Effector memory CD8-positive, alpha-beta T cell (primary cell): ENCODE results near the gene CEBPZ.
A peak's percentile ranks its signal among the peaks of the same experiment; 100 is the strongest.

Experiments used
- ATAC-seq: fragments of 150-1000 bp; cut with Tn5 transposase; replicated peaks from 2 replicates; pipeline ENCODE4 v1.10.0; 2021; ENCODE audit warnings: mild to moderate bottlenecking, moderate library complexity
- DNase-seq, 3 experiments: peaks; one replicate each; pipeline ENCODE4 v3.0.0; 2021
- H3K27ac Mint-ChIP-seq, 2 donors: one replicate each; pipeline ENCODE4 v1.8.0; 2022; ENCODE audit warnings: mild to moderate bottlenecking in 2 of 2, mixed read lengths in 2 of 2, moderate library complexity in 2 of 2
- H3K27me3 Mint-ChIP-seq, 2 donors: one replicate each; pipeline ENCODE4 v1.8.0; 2022; ENCODE audit warnings: mixed read lengths in 2 of 2
- H3K36me3 Mint-ChIP-seq: one replicate; pipeline ENCODE4 v1.8.0; 2022; ENCODE audit warnings: mild to moderate bottlenecking, moderate library complexity, mixed read lengths; ENCODE audit not compliant: insufficient read depth
- H3K4me1 Mint-ChIP-seq, 2 donors: one replicate each; pipeline ENCODE4 v1.8.0; 2022; ENCODE audit warnings: low read depth in 2 of 2, mixed read lengths in 2 of 2
- H3K4me3 Mint-ChIP-seq, 2 donors: one replicate each; pipeline ENCODE4 v1.8.0; 2022; ENCODE audit warnings: mild to moderate bottlenecking in 2 of 2, mixed read lengths in 2 of 2, moderate library complexity in 2 of 2
- H3K9me3 Mint-ChIP-seq, 2 donors: one replicate each; pipeline ENCODE4 v1.8.0; 2022; ENCODE audit warnings: mixed read lengths in 2 of 2
- total RNA-seq, 9 experiments: gene quantifications; one replicate each; lab custom pipeline; 2026; lab: John Stamatoyannopoulos, UW

Gene CEBPZ, protein sequence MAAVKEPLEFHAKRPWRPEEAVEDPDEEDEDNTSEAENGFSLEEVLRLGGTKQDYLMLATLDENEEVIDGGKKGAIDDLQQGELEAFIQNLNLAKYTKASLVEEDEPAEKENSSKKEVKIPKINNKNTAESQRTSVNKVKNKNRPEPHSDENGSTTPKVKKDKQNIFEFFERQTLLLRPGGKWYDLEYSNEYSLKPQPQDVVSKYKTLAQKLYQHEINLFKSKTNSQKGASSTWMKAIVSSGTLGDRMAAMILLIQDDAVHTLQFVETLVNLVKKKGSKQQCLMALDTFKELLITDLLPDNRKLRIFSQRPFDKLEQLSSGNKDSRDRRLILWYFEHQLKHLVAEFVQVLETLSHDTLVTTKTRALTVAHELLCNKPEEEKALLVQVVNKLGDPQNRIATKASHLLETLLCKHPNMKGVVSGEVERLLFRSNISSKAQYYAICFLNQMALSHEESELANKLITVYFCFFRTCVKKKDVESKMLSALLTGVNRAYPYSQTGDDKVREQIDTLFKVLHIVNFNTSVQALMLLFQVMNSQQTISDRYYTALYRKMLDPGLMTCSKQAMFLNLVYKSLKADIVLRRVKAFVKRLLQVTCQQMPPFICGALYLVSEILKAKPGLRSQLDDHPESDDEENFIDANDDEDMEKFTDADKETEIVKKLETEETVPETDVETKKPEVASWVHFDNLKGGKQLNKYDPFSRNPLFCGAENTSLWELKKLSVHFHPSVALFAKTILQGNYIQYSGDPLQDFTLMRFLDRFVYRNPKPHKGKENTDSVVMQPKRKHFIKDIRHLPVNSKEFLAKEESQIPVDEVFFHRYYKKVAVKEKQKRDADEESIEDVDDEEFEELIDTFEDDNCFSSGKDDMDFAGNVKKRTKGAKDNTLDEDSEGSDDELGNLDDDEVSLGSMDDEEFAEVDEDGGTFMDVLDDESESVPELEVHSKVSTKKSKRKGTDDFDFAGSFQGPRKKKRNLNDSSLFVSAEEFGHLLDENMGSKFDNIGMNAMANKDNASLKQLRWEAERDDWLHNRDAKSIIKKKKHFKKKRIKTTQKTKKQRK
- 101 to 301 (median 180) reads per million in 9 experiments for total RNA-seq

DNA sequence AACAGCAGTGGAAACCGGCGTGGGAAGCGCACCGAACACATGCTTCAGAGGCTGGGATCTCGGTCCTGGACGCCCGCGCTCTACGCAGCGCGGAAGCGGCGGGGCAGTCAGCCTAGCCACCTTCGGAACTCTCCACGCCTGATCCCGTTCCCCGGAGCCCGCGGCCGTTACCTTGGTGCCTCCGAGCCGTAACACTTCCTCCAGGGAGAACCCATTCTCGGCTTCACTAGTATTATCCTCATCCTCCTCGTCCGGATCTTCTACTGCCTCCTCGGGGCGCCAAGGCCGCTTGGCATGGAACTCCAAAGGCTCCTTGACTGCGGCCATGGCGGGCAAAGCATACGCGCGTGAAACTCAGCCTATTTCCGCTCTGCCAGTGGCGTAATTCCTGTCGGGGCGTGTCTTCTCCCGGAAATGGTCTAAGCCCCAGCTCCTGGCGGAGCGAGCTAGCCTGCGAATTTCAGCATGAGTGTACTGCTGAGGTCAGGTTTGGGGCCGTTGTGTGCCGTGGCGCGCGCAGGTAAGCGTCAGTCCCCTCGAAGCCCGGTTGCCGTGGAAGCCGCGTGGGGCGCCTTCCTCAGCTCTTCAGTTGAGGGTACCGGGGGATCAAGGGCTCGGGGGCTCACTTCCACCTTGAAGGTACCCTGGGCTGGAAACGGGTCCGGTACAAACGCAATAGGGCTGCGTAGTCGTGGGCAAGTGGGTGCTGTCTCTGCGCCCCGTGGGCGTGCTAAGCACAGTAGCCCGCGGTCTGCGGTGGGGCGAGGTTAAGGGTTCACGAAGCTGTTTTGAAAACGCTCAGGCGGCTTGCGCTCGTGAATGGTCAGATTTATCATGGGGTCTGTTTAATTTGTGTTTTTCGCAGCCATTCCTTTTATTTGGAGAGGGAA lies at the start of gene CEBPZ, which contains the start of gene NDUFAF7:
TSS of gene CEBPZ (minus strand) at position 356 of the 890 bp plus-strand sequence. CDS start at position 327, 29 bp downstream.
TSS of gene NDUFAF7 (plus strand) at position 418 of the 890 bp plus-strand sequence. CDS start at position 466, 48 bp downstream.
- DNase-seq = peak; percentile 82 to 85 (median 84)
- peaks cover 11 to 25% of the 10 kb centered on the region in 2 donors for H3K4me1 Mint-ChIP-seq
- peak; percentile 87 for ATAC-seq
- no peaks in the 10 kb centered on the region for H3K27me3 Mint-ChIP-seq
- no peak within 1 kb of the TSS for H3K27ac Mint-ChIP-seq
- no peak within 1 kb of the TSS for H3K4me3 Mint-ChIP-seq
- H3K9me3 Mint-ChIP-seq = no peaks in the 10 kb centered on the region
- H3K36me3 Mint-ChIP-seq = peaks cover 29% of the 10 kb centered on the region

DNA sequence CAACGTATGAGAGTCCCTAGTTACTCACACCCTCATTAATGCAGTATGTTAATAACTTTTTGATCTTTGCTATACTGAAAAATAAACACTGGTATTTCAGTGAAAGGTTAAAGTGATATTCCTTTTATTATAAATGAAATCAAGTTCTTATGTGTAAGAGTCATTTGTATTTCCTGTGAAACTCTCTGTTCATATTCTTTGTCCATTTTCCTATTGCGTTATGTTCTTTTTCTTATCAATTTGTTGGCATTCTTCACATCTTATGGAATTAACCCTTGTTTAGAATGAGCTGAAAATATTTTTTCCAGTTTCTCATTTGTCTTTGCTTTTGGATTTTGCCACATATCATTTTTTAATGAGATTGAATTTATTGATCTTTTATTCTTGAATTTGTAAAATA lies 44.9 kb upstream of the CEBPZ start:
- Mint-ChIP-seq H3K36me3 (peaks cover 44% of the 10 kb centered on the region), H3K9me3 (no peaks in the 10 kb centered on the region), H3K4me1 (no peaks in the 10 kb centered on the region), H3K27ac (peak overlapping the region in 1 of 2 donors; percentile 29), H3K4me3 (no peak overlapping the region), H3K27me3 (no peaks in the 10 kb centered on the region)
- ATAC-seq (no peak), DNase-seq (no peak)

DNA sequence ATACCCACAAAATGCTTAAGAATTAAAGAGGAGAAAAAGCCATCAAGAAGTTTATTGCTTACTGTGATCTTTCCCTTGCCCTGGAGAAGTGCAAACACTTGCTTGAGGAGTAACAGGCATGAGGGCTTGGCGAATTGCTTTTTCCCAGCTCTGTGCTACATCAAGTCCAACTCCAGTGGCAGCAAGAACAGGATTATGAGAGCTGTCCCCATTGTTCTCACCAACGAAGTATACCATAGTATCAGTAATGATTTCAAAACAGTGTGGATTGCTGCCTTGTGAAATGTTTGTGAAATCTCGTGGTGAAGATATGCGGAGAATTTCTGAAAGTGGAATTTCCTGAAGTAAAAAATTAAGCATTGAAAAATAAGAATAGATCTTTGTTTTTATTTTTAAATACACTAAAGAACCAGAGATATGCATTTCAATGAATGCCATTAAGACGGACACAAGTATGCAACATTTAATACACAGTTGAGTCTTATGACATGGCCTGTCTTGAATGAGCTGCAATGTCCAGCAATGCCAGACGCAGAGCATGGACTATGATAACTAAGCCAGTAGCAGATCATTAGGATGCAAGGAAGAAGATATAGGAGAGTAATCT lies 43.1 kb upstream of the CEBPZ start:
- no peaks in the 10 kb centered on the region for H3K4me1 Mint-ChIP-seq
- H3K9me3 Mint-ChIP-seq = no peaks in the 10 kb centered on the region
- no peak overlapping the region for H3K4me3 Mint-ChIP-seq
- peaks cover 51% of the 10 kb centered on the region for H3K36me3 Mint-ChIP-seq
- no peak for ATAC-seq
- no peak overlapping the region for H3K27ac Mint-ChIP-seq
- DNase-seq = no peak
- no peaks in the 10 kb centered on the region for H3K27me3 Mint-ChIP-seq

DNA sequence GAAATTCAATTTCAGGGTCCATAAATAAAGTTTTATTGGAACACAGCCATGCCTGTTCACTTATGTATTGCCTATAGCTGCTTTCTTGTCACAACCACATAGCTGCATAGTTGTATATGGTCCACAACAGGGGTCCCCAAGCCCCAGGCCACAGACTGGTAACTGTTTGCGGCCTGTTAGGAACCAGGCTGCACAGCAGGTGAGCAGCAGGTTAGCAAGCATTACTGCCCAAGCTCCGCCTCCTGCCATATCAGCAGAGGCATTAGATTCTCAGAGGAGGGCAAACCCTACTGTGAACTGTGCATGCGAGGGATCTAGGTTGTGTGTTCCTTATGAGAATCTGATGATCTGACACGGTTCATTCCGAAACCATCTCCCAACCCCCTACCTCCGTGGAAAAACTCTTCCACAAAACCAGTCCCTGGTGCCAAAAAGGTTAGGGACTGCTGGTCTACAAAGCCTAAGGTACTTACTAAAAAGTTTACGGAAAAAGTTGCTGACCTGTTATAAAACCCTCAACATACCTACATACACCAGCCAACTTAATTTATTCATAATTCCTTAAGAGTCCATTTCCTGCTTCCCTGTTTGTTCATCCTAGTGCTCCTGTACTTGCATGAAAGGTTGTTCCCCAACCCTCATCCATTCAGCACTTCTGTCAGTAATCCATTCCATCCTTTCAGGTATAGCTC lies 40.1 kb upstream of the CEBPZ start:
- Mint-ChIP-seq H3K36me3 (peaks cover 50% of the 10 kb centered on the region), H3K27me3 (no peaks in the 10 kb centered on the region), H3K4me1 (no peaks in the 10 kb centered on the region)

DNA sequence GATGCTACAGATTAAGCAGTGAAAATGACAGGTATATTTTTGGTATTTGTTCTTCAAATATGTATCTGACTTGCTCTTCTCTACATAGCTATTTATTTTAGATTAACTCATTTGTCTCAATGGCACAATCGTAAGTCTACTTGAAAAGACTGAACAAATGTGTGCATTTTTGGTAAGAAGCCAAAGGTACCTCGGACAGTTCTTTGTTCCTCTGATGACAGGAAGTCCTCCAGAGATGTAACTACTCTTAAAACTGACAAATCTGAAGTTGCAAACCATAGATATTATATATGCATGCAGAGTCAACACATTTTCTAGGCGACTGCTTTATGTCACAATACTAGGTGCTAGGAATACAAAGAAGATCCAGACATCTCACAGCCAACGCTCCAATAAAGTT lies 36.7 kb upstream of the CEBPZ start:
- peaks cover 52% of the 10 kb centered on the region for H3K36me3 Mint-ChIP-seq
- DNase-seq = no peak
- no peaks in the 10 kb centered on the region for H3K27me3 Mint-ChIP-seq

More for the DNA sequence above, 40.1 kb upstream of the CEBPZ start:
- Mint-ChIP-seq H3K4me3 (no peak overlapping the region), H3K27ac (no peak overlapping the region), H3K9me3 (no peaks in the 10 kb centered on the region)
- DNase-seq (no peak), ATAC-seq (no peak)

DNA sequence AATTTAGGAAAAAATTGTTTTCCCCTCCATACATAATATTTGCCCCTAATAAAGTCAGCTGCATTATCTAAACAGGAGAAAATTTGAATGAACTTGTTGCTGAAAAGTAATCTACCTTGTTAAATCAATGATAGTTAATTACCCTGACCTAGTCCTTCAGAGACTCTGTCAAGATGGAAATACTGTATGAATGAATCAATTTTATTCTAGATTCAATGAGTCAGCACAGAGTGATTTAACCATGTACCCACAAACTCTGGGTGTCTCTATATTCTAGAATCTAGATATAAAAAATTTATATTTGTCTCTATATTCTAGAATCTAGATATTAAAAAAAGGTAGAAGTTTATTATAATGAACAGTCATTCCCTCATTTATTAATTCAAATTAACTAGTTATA lies 36.3 kb upstream of the CEBPZ start:
- DNase-seq (no peak), ATAC-seq (no peak)
- H3K27ac Mint-ChIP-seq = no peak overlapping the region
- H3K4me3 Mint-ChIP-seq = no peak overlapping the region
- peaks cover 48% of the 10 kb centered on the region for H3K36me3 Mint-ChIP-seq
- H3K27me3 Mint-ChIP-seq = no peaks in the 10 kb centered on the region
- no peaks in the 10 kb centered on the region for H3K9me3 Mint-ChIP-seq
- H3K4me1 Mint-ChIP-seq = no peaks in the 10 kb centered on the region

More for the DNA sequence above, 36.7 kb upstream of the CEBPZ start:
- no peaks in the 10 kb centered on the region for H3K4me1 Mint-ChIP-seq
- ATAC-seq = no peak
- no peaks in the 10 kb centered on the region for H3K9me3 Mint-ChIP-seq
- no peak overlapping the region for H3K4me3 Mint-ChIP-seq
- H3K27ac Mint-ChIP-seq = no peak overlapping the region

DNA sequence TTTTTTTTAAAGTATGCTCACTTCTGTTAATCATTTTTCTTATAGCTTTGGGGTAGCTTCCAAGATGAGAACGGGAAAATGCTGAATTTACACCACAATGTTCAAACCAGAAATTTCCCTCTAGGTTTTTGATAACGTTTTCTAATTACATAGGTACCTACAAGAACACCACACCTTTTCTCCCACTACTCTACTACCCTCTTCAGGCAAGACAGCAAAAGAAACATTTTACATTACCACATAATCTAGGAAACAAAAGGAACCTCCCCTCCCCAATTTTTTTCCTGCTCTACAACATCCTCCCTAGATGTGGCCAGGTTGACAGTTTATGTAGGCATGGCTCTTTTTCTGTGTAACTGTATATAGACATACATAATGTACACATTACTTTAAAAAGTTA lies 32.4 kb upstream of the CEBPZ start:
- Mint-ChIP-seq H3K4me3 (no peak overlapping the region), H3K36me3 (peaks cover 37% of the 10 kb centered on the region), H3K27me3 (no peaks in the 10 kb centered on the region), H3K4me1 (peaks cover 0 to 2% of the 10 kb centered on the region in 2 donors), H3K27ac (no peak overlapping the region), H3K9me3 (no peaks in the 10 kb centered on the region)
- DNase-seq (no peak), ATAC-seq (no peak)

DNA sequence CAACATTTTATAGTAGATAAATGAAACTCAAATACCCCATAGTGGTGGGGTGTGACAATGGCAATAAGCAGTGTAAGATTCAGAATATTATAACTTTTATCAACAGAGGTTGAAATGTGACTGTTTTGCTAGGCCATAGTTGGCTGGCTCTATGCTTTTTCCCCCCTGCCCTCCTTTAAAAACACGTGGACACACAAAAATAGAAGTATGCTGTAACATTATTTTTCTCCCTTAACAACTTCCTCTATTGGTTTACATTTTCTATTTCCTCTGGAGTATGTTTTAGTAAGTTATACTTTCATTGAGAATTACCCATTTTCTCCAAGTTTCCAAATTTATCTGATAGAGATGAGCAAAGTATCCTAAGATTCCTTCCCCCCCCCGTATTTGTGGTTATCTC lies 31.1 kb upstream of the CEBPZ start:
- no peak for DNase-seq
- Mint-ChIP-seq H3K9me3 (no peaks in the 10 kb centered on the region), H3K27me3 (no peaks in the 10 kb centered on the region), H3K4me3 (no peak overlapping the region), H3K4me1 (peaks cover 0 to 2% of the 10 kb centered on the region in 2 donors), H3K27ac (peak overlapping the region in 1 of 2 donors; percentile 32), H3K36me3 (peaks cover 44% of the 10 kb centered on the region)
- ATAC-seq = no peak

DNA sequence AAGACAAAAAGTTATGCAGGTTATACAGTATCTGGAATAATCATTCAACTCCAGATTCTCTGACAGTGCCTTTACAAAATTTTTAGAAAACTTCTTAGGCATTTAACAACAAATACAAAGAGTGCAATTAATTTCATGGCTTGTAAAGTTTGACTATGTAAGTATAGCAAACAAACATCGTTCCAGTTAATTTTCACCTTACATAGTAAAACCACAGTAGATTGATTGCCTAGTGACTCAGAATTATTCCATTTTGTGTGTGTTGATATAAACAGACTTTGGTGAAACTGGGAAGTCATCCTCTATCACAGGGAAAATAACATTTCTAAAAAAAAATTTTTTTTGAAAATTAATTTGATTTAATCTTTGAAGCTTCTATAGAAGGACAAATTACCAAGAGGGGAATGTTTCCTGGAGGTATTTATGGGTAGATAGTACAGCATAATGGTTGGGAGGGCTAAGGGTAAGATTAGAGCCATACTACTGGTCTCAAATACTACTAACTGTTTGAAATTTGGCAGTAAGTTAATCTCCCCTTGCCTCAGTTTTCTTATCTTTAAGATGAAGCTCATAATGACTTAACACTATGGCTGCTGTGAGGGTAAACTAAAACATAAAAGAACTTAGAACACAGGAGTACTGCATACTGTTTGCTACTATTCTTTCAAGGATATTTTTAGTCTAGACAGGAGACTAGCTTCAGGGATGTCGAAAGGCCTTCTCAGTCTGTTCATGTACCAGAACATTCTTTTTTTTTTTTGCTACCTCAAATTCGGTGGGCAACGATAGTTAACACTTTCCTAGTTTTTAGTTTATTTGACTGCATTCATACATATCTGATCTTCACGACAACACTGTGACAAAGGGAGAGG lies 19.7 kb upstream of the CEBPZ start:
- H3K4me1 Mint-ChIP-seq = peaks cover 0 to 3% of the 10 kb centered on the region in 2 donors
- no peak for ATAC-seq
- no peaks in the 10 kb centered on the region for H3K27me3 Mint-ChIP-seq
- peaks cover 61% of the 10 kb centered on the region for H3K36me3 Mint-ChIP-seq
- DNase-seq = no peak
- no peaks in the 10 kb centered on the region for H3K9me3 Mint-ChIP-seq
- H3K27ac Mint-ChIP-seq = no peak overlapping the region
- H3K4me3 Mint-ChIP-seq = no peak overlapping the region

DNA sequence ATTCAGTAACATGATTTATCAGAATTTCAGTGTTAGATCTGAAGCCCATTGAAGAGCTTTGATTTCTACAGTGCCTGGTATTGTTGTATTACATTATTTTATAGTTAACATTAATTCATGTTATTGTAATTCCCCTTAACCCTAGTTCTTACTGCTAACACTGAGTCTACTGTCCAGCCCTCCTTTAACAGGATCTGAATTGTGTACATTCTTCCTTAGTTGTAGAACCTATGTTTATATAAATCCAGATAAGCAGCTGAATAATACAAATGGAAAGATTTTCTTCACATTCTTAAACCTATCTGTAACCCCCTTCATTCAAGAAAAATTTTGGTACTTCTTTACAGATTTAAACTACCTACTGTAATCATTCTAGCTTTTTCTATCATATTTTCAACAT lies 14.8 kb upstream of the CEBPZ start:
- Mint-ChIP-seq H3K4me3 (no peak overlapping the region), H3K36me3 (peaks cover 74% of the 10 kb centered on the region), H3K27ac (peak overlapping the region in 1 of 2 donors; percentile 6), H3K9me3 (no peaks in the 10 kb centered on the region), H3K4me1 (no peaks in the 10 kb centered on the region), H3K27me3 (no peaks in the 10 kb centered on the region)
- ATAC-seq (no peak), DNase-seq (no peak)

DNA sequence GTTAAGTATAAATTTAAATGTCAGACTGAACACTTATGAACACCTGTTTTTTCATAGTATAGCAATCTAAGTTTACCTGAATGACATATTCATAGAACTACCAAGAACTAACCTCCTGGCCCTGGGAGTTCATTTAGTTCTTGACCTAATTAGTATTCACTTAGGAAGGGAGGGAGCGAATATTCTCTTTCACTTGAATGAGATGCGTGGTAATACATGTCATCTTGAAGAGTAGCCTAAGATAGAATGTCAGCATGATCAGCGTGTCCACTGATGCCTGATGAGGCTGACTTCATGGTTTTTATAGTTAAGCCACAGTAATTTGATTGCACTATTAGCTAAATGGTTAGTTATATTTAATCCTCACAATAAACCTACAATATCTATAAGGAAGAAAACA lies 13.4 kb upstream of the CEBPZ start:
- Mint-ChIP-seq H3K4me3 (no peak overlapping the region), H3K36me3 (peaks cover 69% of the 10 kb centered on the region), H3K9me3 (no peaks in the 10 kb centered on the region), H3K27ac (peak overlapping the region in 1 of 2 donors; percentile 36), H3K27me3 (no peaks in the 10 kb centered on the region), H3K4me1 (no peaks in the 10 kb centered on the region)
- ATAC-seq (no peak), DNase-seq (no peak)
